ENCODE measurements around the gene TMEM8B. TPM values are rescaled to one million over a fixed set of nuclear protein-coding genes. Genes with fewer than 3 reads are reported as not detected.

Gene TMEM8B
- total and polyA plus RNA-seq, 2 donors (not counting 1 experiment from before 2014, with no cell fraction given), result 12.2 to 14.5 TPM

GRCh38 chr9:35835766-35836165 lies 6.7 kb downstream of the TMEM8B start:
- ATAC-seq (ENCODE audit: low read depth) (no peak), DNase-seq (no peak)
- Mint-ChIP-seq H3K9me3 (ENCODE audit: insufficient read depth) (no peaks in the 10 kb centered on the region), H3K4me1 (peaks cover 47% of the 10 kb centered on the region), H3K27ac (no peak overlapping the region), H3K27me3 (no peaks in the 10 kb centered on the region), H3K4me3 (no peak overlapping the region)
- Histone ChIP-seq H4K20me1 (ENCODE audit: control insufficient read depth, insufficient read depth, low read length, poor library complexity, severe bottlenecking) (no peaks in the 10 kb centered on the region), H3K4me1 (ENCODE audit: control insufficient read depth in 2 of 2, insufficient read depth in 2 of 2, low read length in 2 of 2) (peaks cover 32 to 40% of the 10 kb centered on the region in 2 donors), H3K4me2 (replicated peaks; ENCODE audit: low read depth, low read length, poor library complexity, severe bottlenecking) (no peak overlapping the region), H2AFZ (ENCODE audit: insufficient read depth, low read depth, low read length, poor library complexity, severe bottlenecking) (no peak overlapping the region), H3K79me2 (ENCODE audit: control insufficient read depth, insufficient read depth, low read length) (peaks cover 3% of the 10 kb centered on the region), H3K27ac (ENCODE audit: low read length in 2 of 2) (no peak overlapping the region), H3K36me3 (replicated peaks in 1 of 2; ENCODE audit: control extremely low read depth in 1 of 2, control insufficient read depth in 1 of 2, extremely low read depth in 1 of 2, insufficient read depth in 2 of 2, low read length in 1 of 2) (no peaks in the 10 kb centered on the region), H3K4me3 (ENCODE audit: control extremely low read depth in 1 of 5, extremely low read depth in 1 of 5, insufficient read depth in 1 of 5, low read depth in 2 of 5, low read length in 4 of 5) (no peak overlapping the region), H3K27me3 (replicated peaks in 1 of 4; ENCODE audit: control extremely low read depth in 1 of 4, control insufficient read depth in 3 of 4, insufficient read depth in 4 of 4, low read length in 3 of 4) (no peaks in the 10 kb centered on the region), H3K9me3 (ENCODE audit: control extremely low read depth in 1 of 3, control insufficient read depth in 2 of 3, insufficient read depth in 1 of 3, low read length in 2 of 3) (no peaks in the 10 kb centered on the region), H3K9ac (ENCODE audit: low read length) (no peak overlapping the region)
- 79% methylated on average over 2 of the region's 2 CpGs for WGBS (ENCODE audit: insufficient coverage)
- intact Hi-C loops (cut with micrococcal nuclease), result no loop called here
- CTCF ChIA-PET, result interaction anchor here (1.4 to 7.4 kb wide), 4 partner anchors 9 to 46 kb away, joined by 4 to 54 read pairs (median 6); partner anchors contain the start of genes FAM221B and TMEM8B
- POLR2A ChIA-PET, result no interaction called here
- TF ChIP-seq EZH2 (IDR thresholded peaks at IDR 0.05; ENCODE audit: borderline replicate concordance, insufficient read depth, low read depth, low read length, poor library complexity, severe bottlenecking) (no peak), CTCF (IDR thresholded peaks at IDR 0.05) (no peak)

- no peak for DNase-seq
- POLR2A ChIA-PET, result no interaction called here
- H3K4me1 Mint-ChIP-seq, result peaks cover 47% of the 10 kb centered on the region
- Histone ChIP-seq H4K20me1 (ENCODE audit: control insufficient read depth, insufficient read depth, low read length, poor library complexity, severe bottlenecking) (no peaks in the 10 kb centered on the region), H2AFZ (ENCODE audit: insufficient read depth, low read depth, low read length, poor library complexity, severe bottlenecking) (no peak overlapping the region), H3K9ac (ENCODE audit: low read length) (no peak overlapping the region), H3K4me2 (replicated peaks; ENCODE audit: low read depth, low read length, poor library complexity, severe bottlenecking) (no peak overlapping the region), H3K27me3 (replicated peaks in 1 of 4; ENCODE audit: control extremely low read depth in 1 of 4, control insufficient read depth in 3 of 4, insufficient read depth in 4 of 4, low read length in 3 of 4) (no peaks in the 10 kb centered on the region), H3K4me3 (ENCODE audit: control extremely low read depth in 1 of 5, extremely low read depth in 1 of 5, insufficient read depth in 1 of 5, low read depth in 2 of 5, low read length in 4 of 5) (no peak overlapping the region), H3K27ac (ENCODE audit: low read length in 2 of 2) (no peak overlapping the region), H3K9me3 (ENCODE audit: control extremely low read depth in 1 of 3, control insufficient read depth in 2 of 3, insufficient read depth in 1 of 3, low read length in 2 of 3) (no peaks in the 10 kb centered on the region), H3K36me3 (replicated peaks in 1 of 2; ENCODE audit: control extremely low read depth in 1 of 2, control insufficient read depth in 1 of 2, extremely low read depth in 1 of 2, insufficient read depth in 2 of 2, low read length in 1 of 2) (no peaks in the 10 kb centered on the region), H3K79me2 (ENCODE audit: control insufficient read depth, insufficient read depth, low read length) (peaks cover 3% of the 10 kb centered on the region), H3K4me1 (ENCODE audit: control insufficient read depth in 2 of 2, insufficient read depth in 2 of 2, low read length in 2 of 2) (peaks cover 32 to 41% of the 10 kb centered on the region in 2 donors)
- 100% methylated on average over 5 of the region's 5 CpGs for WGBS (ENCODE audit: insufficient coverage)
- TF ChIP-seq EZH2 (IDR thresholded peaks at IDR 0.05; ENCODE audit: borderline replicate concordance, insufficient read depth, low read depth, low read length, poor library complexity, severe bottlenecking) (no peak), CTCF (IDR thresholded peaks at IDR 0.05) (no peak)
- CTCF ChIA-PET, result interaction anchor here (1.4 to 7.4 kb wide), 4 partner anchors 9 to 46 kb away, joined by 4 to 54 read pairs (median 6); partner anchors contain the start of genes FAM221B and TMEM8B
- no peak overlapping the region for H3K4me3 Mint-ChIP-seq
- no peaks in the 10 kb centered on the region for H3K27me3 Mint-ChIP-seq
- ATAC-seq (ENCODE audit: low read depth), result no peak
- H3K27ac Mint-ChIP-seq, result no peak overlapping the region
- H3K9me3 Mint-ChIP-seq (ENCODE audit: insufficient read depth), result no peaks in the 10 kb centered on the region
- intact Hi-C loops (cut with micrococcal nuclease), result no loop called here
Observed at GRCh38 chr9:35836595-35836994, 7.6 kb downstream of the TMEM8B start.
